H1 (cell line): ENCODE measurements around the gene LITAF. TPM values are rescaled to one million over a fixed set of nuclear protein-coding genes. Genes with fewer than 3 reads are reported as not detected.

ENCODE experiments used
- CTCF ChIA-PET: fragments of 300-600 bp; sonication (Branson Sonifier 250); formaldehyde crosslinking; loops from one replicate; lab custom pipeline; 2021; ENCODE audit not compliant: partially characterized antibody; lab: Charles Lee
- POLR2A ChIA-PET: fragments of 300-600 bp; sonication (Branson Sonifier 250); formaldehyde crosslinking; loops from one replicate; lab custom pipeline; 2021; ENCODE audit warnings: inconsistent platforms; ENCODE audit not compliant: partially characterized antibody; lab: Charles Lee
- DNase-seq, 2 experiments: peaks; one replicate each; pipeline versions ENCODE4 v3.0.0 to v3.0.0-alpha.2; 2010 to 2022; ENCODE audit warnings: low spot score in 2 of 2, low read depth in 1 of 2, mixed read lengths in 1 of 2
- FAIRE-seq: peaks from 2 replicates; lab custom pipeline; 2011; peaks lifted over from hg19 to GRCh38; lab: Jason Lieb, UNC
- H2AFZ ChIP-seq: 2 replicates; pipeline ENCODE4 v1.8.1; 2012; ENCODE audit warnings: low read length, inconsistent platforms
- H2AK5ac ChIP-seq: 2 replicates; pipeline ENCODE4 v1.6.1; 2013; ENCODE audit warnings: low read depth, low read length
- H2BK120ac ChIP-seq: replicated peaks from 2 replicates; pipeline ENCODE3; 2013; ENCODE audit warnings: low read depth, low read length, inconsistent platforms
- H2BK12ac ChIP-seq: 2 replicates; pipeline ENCODE4 v1.6.1; 2013; ENCODE audit warnings: low read depth, low read length
- H2BK15ac ChIP-seq: 2 replicates; pipeline ENCODE4 v1.6.1; 2013; ENCODE audit warnings: low read length
- H2BK20ac ChIP-seq: 2 replicates; pipeline ENCODE4 v1.6.1; 2013; ENCODE audit warnings: low read length
- H2BK5ac ChIP-seq: 2 replicates; pipeline ENCODE4 v1.6.1; 2013; ENCODE audit warnings: low read depth, low read length
- H3K14ac ChIP-seq: 2 replicates; pipeline ENCODE4 v1.6.1; 2013; ENCODE audit warnings: inconsistent platforms; ENCODE audit not compliant: insufficient read length
- H3K18ac ChIP-seq: 2 replicates; pipeline ENCODE4 v1.6.1; 2013; ENCODE audit warnings: low read length; ENCODE audit errors: extremely low read depth
- H3K23ac ChIP-seq: 2 replicates; pipeline ENCODE4 v1.6.1; 2013; ENCODE audit warnings: inconsistent platforms; ENCODE audit not compliant: insufficient read length
- H3K23me2 ChIP-seq: 2 replicates; pipeline ENCODE4 v1.6.1; 2013; ENCODE audit warnings: low read depth, low read length
- H3K27ac ChIP-seq: 2 replicates; pipeline ENCODE4 v1.6.1; 2011; ENCODE audit warnings: low read depth, low read length, inconsistent platforms
- H3K27me3 ChIP-seq, 4 experiments: replicated peaks in 1 of 4; 1 replicate in 1 of 4; 2 replicates in 3 of 4; pipeline versions ENCODE4 v1.6.1 to v1.8.1; 2011 to 2013; ENCODE audit warnings: low read length in 3 of 4, mild to moderate bottlenecking in 3 of 4, inconsistent platforms in 2 of 4, mixed read lengths in 2 of 4, moderate library complexity in 1 of 4; ENCODE audit not compliant: control insufficient read depth in 3 of 4, insufficient read depth in 3 of 4; ENCODE audit errors: extremely low read depth in 1 of 4
- H3K36me3 ChIP-seq, 4 experiments: 2 replicates each; pipeline versions ENCODE4 v1.6.1 to v1.8.1; 2011 to 2013; ENCODE audit warnings: mild to moderate bottlenecking in 4 of 4, low read length in 3 of 4, moderate library complexity in 2 of 4, control low read depth in 1 of 4, inconsistent platforms in 1 of 4; ENCODE audit not compliant: insufficient read depth in 4 of 4, control insufficient read depth in 2 of 4
- H3K4ac ChIP-seq: replicated peaks from 2 replicates; pipeline ENCODE3; 2013; ENCODE audit warnings: low read length, low read depth, mixed read lengths, inconsistent platforms; ENCODE audit not compliant: insufficient read length
- H3K4me1 ChIP-seq, 4 experiments: replicated peaks in 1 of 4; 1 replicate in 1 of 4; 2 replicates in 3 of 4; pipeline versions ENCODE4 v1.6.1 to v1.8.1; 2011 to 2013; ENCODE audit warnings: low read length in 3 of 4, inconsistent platforms in 2 of 4, mixed read lengths in 1 of 4; ENCODE audit not compliant: insufficient read depth in 4 of 4, control insufficient read depth in 3 of 4
- H3K4me2 ChIP-seq, 2 experiments: 2 replicates each; pipeline versions ENCODE4 v1.6.1 to v1.8.1; 2011 to 2013; ENCODE audit warnings: low read depth in 2 of 2, low read length in 2 of 2, control low read depth in 1 of 2, inconsistent platforms in 1 of 2, mild to moderate bottlenecking in 1 of 2; ENCODE audit not compliant: insufficient read depth in 1 of 2
- H3K4me3 ChIP-seq, 4 experiments: fragments of 200-600, 300-600 bp in 1 of 4; sonication (generic), shearing (Covaris generic), sonication (Bioruptor Twin) in 1 of 4; 2 replicates each; pipeline versions ENCODE4 v1.5.1 to v1.8.1; 2011 to 2016; ENCODE audit warnings: low read length in 4 of 4, low read depth in 3 of 4, control low read depth in 2 of 4, inconsistent platforms in 2 of 4, mild to moderate bottlenecking in 2 of 4, mixed read lengths in 1 of 4, moderate library complexity in 1 of 4; ENCODE audit not compliant: insufficient read depth in 2 of 4; ENCODE audit errors: extremely low read depth in 1 of 4
- H3K56ac ChIP-seq: replicated peaks from 2 replicates; pipeline ENCODE3; 2013; ENCODE audit warnings: low read depth, mild to moderate bottlenecking, mixed read lengths, low read length, inconsistent platforms; ENCODE audit not compliant: insufficient read length
- H3K79me1 ChIP-seq: 2 replicates; pipeline ENCODE4 v1.6.1; 2013; ENCODE audit warnings: low read depth, low read length, control low read depth
- H3K79me2 ChIP-seq, 2 experiments: 2 replicates each; pipeline versions ENCODE4 v1.6.1 to v1.8.1; 2012 to 2013; ENCODE audit warnings: low read length in 2 of 2, mild to moderate bottlenecking in 2 of 2, inconsistent platforms in 1 of 2; ENCODE audit not compliant: insufficient read depth in 2 of 2, control insufficient read depth in 1 of 2
- H3K9ac ChIP-seq, 4 experiments: replicated peaks in 1 of 4; 1 replicate in 1 of 4; 2 replicates in 3 of 4; pipeline versions ENCODE4 v1.6.1 to v1.8.1; 2011 to 2013; ENCODE audit warnings: low read depth in 3 of 4, low read length in 3 of 4, control low read depth in 2 of 4, mild to moderate bottlenecking in 2 of 4, moderate library complexity in 2 of 4, inconsistent platforms in 1 of 4; ENCODE audit errors: extremely low read depth in 1 of 4
- H3K9me3 ChIP-seq, 2 experiments: 2 replicates each; pipeline versions ENCODE4 v1.6.1 to v1.8.1; 2012 to 2013; ENCODE audit warnings: mild to moderate bottlenecking in 2 of 2, moderate library complexity in 2 of 2, control low read depth in 1 of 2, inconsistent platforms in 1 of 2, low read depth in 1 of 2, low read length in 1 of 2, mixed read lengths in 1 of 2; ENCODE audit not compliant: insufficient read depth in 2 of 2
- H4K20me1 ChIP-seq, 2 experiments: replicated peaks in 1 of 2; 2 replicates each; pipeline versions ENCODE3 to v1.8.1; 2011 to 2013; ENCODE audit warnings: inconsistent platforms in 2 of 2, low read length in 2 of 2, mild to moderate bottlenecking in 1 of 2; ENCODE audit not compliant: insufficient read depth in 2 of 2, control insufficient read depth in 1 of 2
- H4K5ac ChIP-seq: 2 replicates; pipeline ENCODE4 v1.6.1; 2013; ENCODE audit warnings: low read length, low read depth, mixed read lengths, inconsistent platforms; ENCODE audit not compliant: insufficient read length
- H4K8ac ChIP-seq: 2 replicates; pipeline ENCODE4 v1.8.0; 2013; ENCODE audit warnings: mild to moderate bottlenecking, moderate library complexity, low read length, inconsistent platforms; ENCODE audit not compliant: insufficient read depth; ENCODE audit errors: extremely low read depth
- H4K91ac ChIP-seq: replicated peaks from 2 replicates; pipeline ENCODE3; 2013; ENCODE audit warnings: low read length, mixed read lengths, inconsistent platforms; ENCODE audit not compliant: insufficient read length
- BACH1 ChIP-seq: IDR thresholded peaks from 2 replicates; pipeline ENCODE4 v1.6.1; 2012; ENCODE audit warnings: low read length, improper control_type of control experiment
- JUND ChIP-seq: IDR thresholded peaks from 2 replicates; pipeline ENCODE4 v1.6.1; 2011; ENCODE audit warnings: mild to moderate bottlenecking, improper control_type of control experiment, low read length
- PHF8 ChIP-seq: fragments of 200-600 bp; sonication (generic); conservative IDR thresholded peaks from 2 replicates; pipeline ENCODE4 v1.7.1; 2012; ENCODE audit warnings: low read depth, mild to moderate bottlenecking, inconsistent platforms, low read length, moderate library complexity
- RBBP5 ChIP-seq: IDR thresholded peaks from 2 replicates; pipeline ENCODE4 v1.7.1; 2012; ENCODE audit warnings: low read depth, mild to moderate bottlenecking, inconsistent platforms, low read length, moderate library complexity, borderline replicate concordance
- WGBS, 2 experiments: shearing (Covaris generic) in 1 of 2; methylation state at CpG; one replicate each; pipeline versions ENCODE4 v1.1.6 to v1.1.7; 2013 to 2015; ENCODE audit warnings: low lambda C conversion rate in 2 of 2, mixed read lengths in 2 of 2, inconsistent platforms in 1 of 2, low coverage in 1 of 2, missing lambda C conversion rate in 1 of 2; ENCODE audit not compliant: insufficient replicate concordance in 2 of 2, insufficient coverage in 1 of 2, insufficient read length in 1 of 2; ENCODE audit errors: extremely low coverage in 1 of 2, missing lambda C conversion rate in 1 of 2; 5-methylcytosine and 5-hydroxymethylcytosine counted together
- polyA plus RNA-seq, 7 experiments: library from polyadenylated mRNA; depleted of rRNA in 3 of 7; stranded (reverse) in 5 of 7; unstranded in 2 of 7; fragments of >200 nt in 5 of 7; fragments of 200-250 nt in 2 of 7; gene quantifications; 1 replicate in 5 of 7; 2 replicates in 1 of 7; 4 replicates in 1 of 7; pipeline versions ENCODE4 v1.2.1 to v1.2.3, GENCODE V29; 2011 to 2013; ENCODE audit warnings: missing spikeins in 2 of 7, mixed read lengths in 2 of 7
- total RNA-seq: library from RNA; stranded (reverse); fragmentation: NEBNext Ultra II Directional; extraction: Animal tissue kit (Norgen Biotek cat#: 25700); gene quantifications from 2 replicates; pipeline ENCODE4 v1.2.1, GENCODE V29; 2021

Gene LITAF
- total and polyA plus RNA-seq, 2 of the 8 experiments (the other 6 are each of a cell fraction or from before 2014, with no cell fraction given) = 165 to 205 TPM

DNA sequence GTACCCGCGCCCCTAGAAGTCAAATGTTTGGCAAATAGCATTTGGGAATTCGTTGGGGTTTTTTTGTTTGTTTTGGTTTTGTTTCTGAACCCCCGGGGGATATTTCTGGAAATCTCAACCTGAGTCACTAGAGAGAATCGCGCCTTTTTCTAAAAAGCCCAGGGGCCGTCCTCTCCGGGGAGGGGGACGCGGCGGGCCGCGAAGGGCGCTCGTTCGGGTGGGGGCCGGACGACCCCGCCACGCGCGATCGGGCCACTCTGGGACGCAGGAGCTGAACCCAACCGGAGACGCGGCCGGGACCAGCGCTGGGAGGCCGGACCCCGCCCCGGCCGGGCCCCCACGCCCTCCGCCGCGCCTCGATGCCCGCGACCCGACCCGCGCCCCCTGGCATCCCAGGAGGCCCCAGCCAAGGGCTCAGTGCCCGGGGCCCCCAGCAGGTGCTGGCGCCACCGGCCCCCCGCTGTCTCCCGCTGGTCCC is 302 bp downstream of the LITAF start:
- DNase-seq = no peak
- H3K9me3 ChIP-seq = no peaks in the 10 kb centered on the region; a peak in 1 of 4 replicates
- H3K4ac ChIP-seq = no peak overlapping the region
- no peak overlapping the region for H4K5ac ChIP-seq
- H3K36me3 ChIP-seq = no peaks in the 10 kb centered on the region
- no peak for FAIRE-seq
- peaks cover 7% of the 10 kb centered on the region for H3K23me2 ChIP-seq
- POLR2A ChIA-PET = interaction anchor here (0.6 to 3.4 kb wide), 7 partner anchors 11 to 81 kb away, joined by 3 to 24 read pairs (median 3); partner anchors contain the start of gene SNN
- H3K4me2 ChIP-seq = peak overlapping the region; percentile 82 to 86
- CTCF ChIA-PET = interaction anchor here (0.9 to 2.8 kb wide), 4 partner anchors 9 to 55 kb away, joined by 3 to 15 read pairs (median 4); no protein-coding TSS in a partner anchor
- H3K18ac ChIP-seq = peak overlapping the region; percentile 93; the same call in 1 of the 2 replicates
- peaks cover 0 to 4% of the 10 kb centered on the region in 2 experiments for H4K20me1 ChIP-seq
- H2AFZ ChIP-seq = no peak overlapping the region
- H2AK5ac ChIP-seq = no peak overlapping the region
- H3K27ac ChIP-seq = no peak overlapping the region
- H3K23ac ChIP-seq = no peak overlapping the region
- H3K4me3 ChIP-seq = peak overlapping the region; percentile 49 to 87 (median 63)
- H2BK20ac ChIP-seq = no peak overlapping the region
- H3K9ac ChIP-seq = peak overlapping the region in 2 of 4 experiments; percentile 63 to 73; a peak in 3 of 7 replicates
- TF ChIP-seq PHF8 (0 out of 2 replicates have a peak, but pooled peaks have one; percentile 42), JUND (no peak), RBBP5 (0 out of 2 replicates have a peak, but pooled peaks have one; percentile 31), BACH1 (0 out of 2 replicates have a peak, but pooled peaks have one; percentile 17)
- peaks cover 0 to 41% of the 10 kb centered on the region in 2 experiments; a peak in 3 of 4 replicates for H3K79me2 ChIP-seq
- H3K56ac ChIP-seq = no peak overlapping the region
- H4K8ac ChIP-seq = 0 out of 2 replicates have a peak overlapping the region, but pooled peaks have one; percentile 90
- H3K4me1 ChIP-seq = peaks cover 12 to 35% (median 27%) of the 10 kb centered on the region in 4 experiments
- H4K91ac ChIP-seq = peak overlapping the region; percentile 46
- peaks cover 12% of the 10 kb centered on the region for H3K79me1 ChIP-seq
- no peak overlapping the region for H3K14ac ChIP-seq
- no peak overlapping the region for H2BK12ac ChIP-seq
- H2BK5ac ChIP-seq = no peak overlapping the region
- no peak overlapping the region for H2BK15ac ChIP-seq
- 0% methylated on average over 4 of the region's 48 CpGs; no CpG with 5 or more reads in 1 of the 2 experiments for WGBS, 2 experiments
- peaks cover 4 to 21% (median 13%) of the 10 kb centered on the region in 4 experiments for H3K27me3 ChIP-seq
- no peak overlapping the region for H2BK120ac ChIP-seq
